ENCODE results near the gene DCP1A.

DNA sequence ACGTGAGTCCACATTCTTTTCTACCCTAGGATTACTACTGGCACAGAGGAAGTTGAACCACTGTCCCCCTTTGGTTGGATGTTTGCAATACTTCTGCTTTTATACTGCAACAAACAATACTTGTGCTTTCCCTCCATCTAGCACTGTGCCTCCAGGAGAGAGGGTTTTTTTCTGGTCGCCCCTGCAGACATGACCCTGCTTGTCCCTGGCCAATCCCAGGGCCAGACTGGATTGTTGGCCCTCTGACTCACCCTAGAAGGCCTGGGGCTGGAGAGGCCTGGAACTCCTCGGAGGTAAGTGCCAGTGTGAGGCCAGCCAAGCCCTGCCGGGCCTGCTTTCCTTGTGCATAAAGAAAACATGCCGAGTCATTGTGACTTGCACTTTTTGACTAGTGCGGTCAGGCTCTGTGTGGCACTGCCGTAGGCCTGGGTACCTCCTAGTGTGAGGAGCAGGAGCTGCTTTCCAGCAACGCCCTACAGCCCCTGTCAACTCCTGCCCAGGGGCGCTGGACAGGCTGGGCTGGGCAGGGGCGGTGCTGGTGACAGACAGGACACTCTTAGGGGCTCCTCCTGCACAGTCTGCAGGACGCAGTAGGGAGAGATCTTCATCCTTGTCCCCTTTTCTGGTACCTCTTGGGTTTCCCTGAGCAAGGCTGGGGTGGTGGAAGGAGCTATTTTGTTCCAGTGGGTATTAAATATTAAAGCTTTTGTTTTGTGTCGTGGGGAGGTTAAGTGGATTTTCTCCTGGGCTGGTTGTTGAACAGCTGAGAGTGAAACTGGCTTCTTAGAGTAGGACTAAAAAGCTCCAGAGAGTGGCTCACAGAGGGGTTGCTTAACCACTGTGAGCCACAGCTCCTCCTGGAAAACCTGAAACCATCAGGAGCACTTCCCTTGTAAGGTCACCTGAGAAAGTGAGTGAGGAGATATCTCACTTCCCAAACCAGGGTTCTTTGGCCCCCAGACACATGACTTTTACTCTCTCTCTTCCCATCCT lies 77.2 kb downstream of the DCP1A start:
- TF ChIP-seq, protein P1, sequence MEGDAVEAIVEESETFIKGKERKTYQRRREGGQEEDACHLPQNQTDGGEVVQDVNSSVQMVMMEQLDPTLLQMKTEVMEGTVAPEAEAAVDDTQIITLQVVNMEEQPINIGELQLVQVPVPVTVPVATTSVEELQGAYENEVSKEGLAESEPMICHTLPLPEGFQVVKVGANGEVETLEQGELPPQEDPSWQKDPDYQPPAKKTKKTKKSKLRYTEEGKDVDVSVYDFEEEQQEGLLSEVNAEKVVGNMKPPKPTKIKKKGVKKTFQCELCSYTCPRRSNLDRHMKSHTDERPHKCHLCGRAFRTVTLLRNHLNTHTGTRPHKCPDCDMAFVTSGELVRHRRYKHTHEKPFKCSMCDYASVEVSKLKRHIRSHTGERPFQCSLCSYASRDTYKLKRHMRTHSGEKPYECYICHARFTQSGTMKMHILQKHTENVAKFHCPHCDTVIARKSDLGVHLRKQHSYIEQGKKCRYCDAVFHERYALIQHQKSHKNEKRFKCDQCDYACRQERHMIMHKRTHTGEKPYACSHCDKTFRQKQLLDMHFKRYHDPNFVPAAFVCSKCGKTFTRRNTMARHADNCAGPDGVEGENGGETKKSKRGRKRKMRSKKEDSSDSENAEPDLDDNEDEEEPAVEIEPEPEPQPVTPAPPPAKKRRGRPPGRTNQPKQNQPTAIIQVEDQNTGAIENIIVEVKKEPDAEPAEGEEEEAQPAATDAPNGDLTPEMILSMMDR (conservative IDR thresholded peaks at IDR 0.05; ENCODE audit: low read depth, low read length) = 0 out of 2 replicates have a peak, but pooled peaks have one; percentile 8
- TF ChIP-seq EZH2phosphoT487 (IDR thresholded peaks at IDR 0.05; ENCODE audit: borderline replicate concordance, low read length) = no peak
- TF ChIP-seq EZH2 (IDR thresholded peaks at IDR 0.05; ENCODE audit: low read length, unreplicated experiment) = no peak

All from PC-3 (cell line).